Body of pancreas (tissue), 4 donors: ENCODE measurements around the gene C5orf15.

Source experiments
- CTCF ChIP-seq, 7 experiments: fragments of 450-650 bp in 4 of 7; fragments of 200-600 bp in 3 of 7; sonication (generic) in 3 of 7; IDR thresholded peaks; one replicate each; pipeline ENCODE4 v1.5.1; 2016 to 2019; ENCODE audit warnings: antibody characterized with exemption in 7 of 7
- POLR2A ChIP-seq, 3 donors: fragments of 450-650 bp; IDR thresholded peaks; one replicate each; pipeline ENCODE4 v1.6.1; 2016; ENCODE audit warnings: antibody characterized with exemption in 3 of 3, mild to moderate bottlenecking in 2 of 3

GRCh38 chr5:133932441-133933168 is 35.8 kb downstream of the C5orf15 start:
- TF ChIP-seq POLR2A (IDR thresholded peaks at IDR 0.05), result no peak
- no peak for TF ChIP-seq CTCF (IDR thresholded peaks at IDR 0.05)
